ENCODE measurements around the gene WDR70.
"Not testable (repeated sequence)": the region's sequence is repeated elsewhere in the genome, so short reads cannot be mapped to it uniquely, and the experiment has no call there.

The WDR70 gene

GRCh38 chr5:37477426-37477825 lies 98.3 kb downstream of the WDR70 start:
- no peaks in the 10 kb centered on the region for H3K9me3 ChIP-seq (ENCODE audit: severe bottlenecking)
- no peak for TF ChIP-seq CTCF (IDR thresholded peaks at IDR 0.05; ENCODE audit: low read depth, low read length)
- no peak for DNase-seq
- H3K27me3 ChIP-seq (ENCODE audit: insufficient read depth, low read depth, severe bottlenecking), result no peaks in the 10 kb centered on the region
- no peak overlapping the region for H3K4me3 ChIP-seq (ENCODE audit: low read depth, low read length)
- H3K27ac ChIP-seq, result no peak overlapping the region
- no peaks in the 10 kb centered on the region; the same call in 1 of the 2 replicates for H3K36me3 ChIP-seq

GRCh38 chr5:37478121-37478894 lies 99.2 kb downstream of the WDR70 start:
- no peak overlapping the region for H3K27ac ChIP-seq
- no peak overlapping the region for H3K4me3 ChIP-seq (ENCODE audit: low read depth, low read length)
- H3K36me3 ChIP-seq, result no peaks in the 10 kb centered on the region; the same call in 1 of the 2 replicates
- no peak for TF ChIP-seq CTCF (IDR thresholded peaks at IDR 0.05; ENCODE audit: low read depth, low read length)
- H3K9me3 ChIP-seq (ENCODE audit: severe bottlenecking), result no peaks in the 10 kb centered on the region
- H3K27me3 ChIP-seq (ENCODE audit: insufficient read depth, low read depth, severe bottlenecking), result no peaks in the 10 kb centered on the region
- no peak for DNase-seq

- not testable (repeated sequence) for H3K36me3 ChIP-seq; H3K4me3 ChIP-seq (ENCODE audit: low read depth, low read length); H3K27me3 ChIP-seq (ENCODE audit: insufficient read depth, low read depth, severe bottlenecking); H3K27ac ChIP-seq; DNase-seq; H3K9me3 ChIP-seq (ENCODE audit: severe bottlenecking)
These were observed 102.3 kb downstream of the WDR70 start for GRCh38 chr5:37481395-37481794.

- Histone ChIP-seq H3K4me3 (ENCODE audit: low read depth, low read length) (no peak overlapping the region), H3K27me3 (ENCODE audit: insufficient read depth, low read depth, severe bottlenecking) (no peaks in the 10 kb centered on the region), H3K9me3 (ENCODE audit: severe bottlenecking) (no peaks in the 10 kb centered on the region), H3K36me3 (no peaks in the 10 kb centered on the region), H3K27ac (no peak overlapping the region)
- TF ChIP-seq CTCF (IDR thresholded peaks at IDR 0.05; ENCODE audit: low read depth, low read length), result no peak
- DNase-seq, result no peak
These were observed 111.1 kb downstream of the WDR70 start for GRCh38 chr5:37490120-37490810.

GRCh38 chr5:37490931-37491330 lies 111.8 kb downstream of the WDR70 start:
- H3K27me3 ChIP-seq (ENCODE audit: insufficient read depth, low read depth, severe bottlenecking), result no peaks in the 10 kb centered on the region
- no peaks in the 10 kb centered on the region; the same call in 1 of the 2 replicates for H3K36me3 ChIP-seq
- no peak for TF ChIP-seq CTCF (IDR thresholded peaks at IDR 0.05; ENCODE audit: low read depth, low read length)
- no peak for DNase-seq
- H3K27ac ChIP-seq, result no peak overlapping the region
- H3K4me3 ChIP-seq (ENCODE audit: low read depth, low read length), result no peak overlapping the region
- no peaks in the 10 kb centered on the region for H3K9me3 ChIP-seq (ENCODE audit: severe bottlenecking)

GRCh38 chr5:37492778-37493555 lies 113.8 kb downstream of the WDR70 start:
- H3K36me3 ChIP-seq, result peaks cover 2% of the 10 kb centered on the region; the same call in 1 of the 2 replicates
- no peaks in the 10 kb centered on the region for H3K27me3 ChIP-seq (ENCODE audit: insufficient read depth, low read depth, severe bottlenecking)
- no peak for DNase-seq
- H3K4me3 ChIP-seq (ENCODE audit: low read depth, low read length), result no peak overlapping the region
- no peak overlapping the region for H3K27ac ChIP-seq
- no peak for TF ChIP-seq CTCF (IDR thresholded peaks at IDR 0.05; ENCODE audit: low read depth, low read length)
- H3K9me3 ChIP-seq (ENCODE audit: severe bottlenecking), result no peaks in the 10 kb centered on the region

Measured in WERI-Rb-1 (cell line).